Fibroblast of skin of abdomen (primary cell): ENCODE data around the gene RFX3.

Experiments used
- DNase-seq: peaks from one replicate; pipeline ENCODE4 v3.0.0-alpha.2; 2013

RFX3 gene

GRCh38 chr9:3513265-3513818, 12.5 kb downstream of the RFX3 start:
- no peak for DNase-seq

GRCh38 chr9:3511551-3511950, 14.2 kb downstream of the RFX3 start:
- no peak for DNase-seq

- DNase-seq = no peak
Measured at GRCh38 chr9:3510796-3511195, 15.0 kb downstream of the RFX3 start.

- DNase-seq = no peak
Measured at GRCh38 chr9:3509926-3510325, 15.9 kb downstream of the RFX3 start.

- peak; percentile 31 for DNase-seq
Measured at GRCh38 chr9:3508521-3509291, 17.1 kb downstream of the RFX3 start.

GRCh38 chr9:3508078-3508431, 17.7 kb downstream of the RFX3 start:
- DNase-seq = no peak

- no peak for DNase-seq
Measured at GRCh38 chr9:3507395-3508077, 18.3 kb downstream of the RFX3 start.

- no peak for DNase-seq
Measured at GRCh38 chr9:3506164-3506563, 19.6 kb downstream of the RFX3 start.

- DNase-seq = peak; percentile 33
Measured at GRCh38 chr9:3502560-3503398, 23.0 kb downstream of the RFX3 start.

GRCh38 chr9:3500044-3500443, 25.8 kb downstream of the RFX3 start:
- DNase-seq = no peak

GRCh38 chr9:3498691-3499090, 27.1 kb downstream of the RFX3 start:
- DNase-seq = no peak

GRCh38 chr9:3497857-3498256, 27.9 kb downstream of the RFX3 start:
- no peak for DNase-seq

- peak; percentile 55 for DNase-seq
Measured at GRCh38 chr9:3497401-3497800, 28.4 kb downstream of the RFX3 start.

- DNase-seq = no peak
Measured at GRCh38 chr9:3495855-3496254, 29.9 kb downstream of the RFX3 start.

- no peak for DNase-seq
Measured at GRCh38 chr9:3492214-3492613, 33.6 kb downstream of the RFX3 start.

- DNase-seq = no peak
Measured at GRCh38 chr9:3491450-3491849, 34.4 kb downstream of the RFX3 start.

- DNase-seq = no peak
Measured at GRCh38 chr9:3490957-3491356, 34.8 kb downstream of the RFX3 start.

- no peak for DNase-seq
Measured at GRCh38 chr9:3482578-3482977, 43.2 kb downstream of the RFX3 start.

- DNase-seq = no peak
Measured at GRCh38 chr9:3480353-3480655, 45.5 kb downstream of the RFX3 start.

GRCh38 chr9:3479514-3480352, 46.1 kb downstream of the RFX3 start:
- no peak for DNase-seq

- no peak for DNase-seq
Measured at GRCh38 chr9:3478549-3478953, 47.2 kb downstream of the RFX3 start.

GRCh38 chr9:3477236-3477834, 48.5 kb downstream of the RFX3 start:
- DNase-seq = no peak
